Neuronal stem cell (in vitro differentiated cells): ENCODE measurements around the gene TOMM7.
A peak's percentile ranks its signal among the peaks of the same experiment; 100 is the strongest.

Source experiments
- DNase-seq: peaks from one replicate; pipeline ENCODE4 v3.0.0-alpha.2; 2013; ENCODE audit warnings: low spot score
- H2AFZ ChIP-seq: one replicate; pipeline ENCODE4 v1.6.1; 2013; ENCODE audit warnings: mild to moderate bottlenecking, low read length, inconsistent platforms
- H2AK5ac ChIP-seq: 2 replicates; pipeline ENCODE4 v1.6.1; 2013; ENCODE audit warnings: low read depth, mild to moderate bottlenecking, inconsistent platforms, low read length, moderate library complexity, mixed read lengths
- H2BK120ac ChIP-seq: 2 replicates; pipeline ENCODE4 v1.6.1; 2013; ENCODE audit warnings: low read depth, mild to moderate bottlenecking, inconsistent platforms, low read length, moderate library complexity, mixed read lengths
- H2BK12ac ChIP-seq: one replicate; pipeline ENCODE4 v1.6.1; 2013; ENCODE audit warnings: low read length, inconsistent platforms
- H2BK15ac ChIP-seq: 2 replicates; pipeline ENCODE4 v1.6.1; 2013; ENCODE audit warnings: mild to moderate bottlenecking, low read length, inconsistent platforms, mixed read lengths
- H2BK5ac ChIP-seq: one replicate; pipeline ENCODE4 v1.6.1; 2013; ENCODE audit warnings: inconsistent platforms, mild to moderate bottlenecking, low read length, moderate library complexity
- H3K14ac ChIP-seq: one replicate; pipeline ENCODE4 v1.6.1; 2013; ENCODE audit warnings: low read length, inconsistent platforms
- H3K18ac ChIP-seq: 2 replicates; pipeline ENCODE4 v1.6.1; 2013; ENCODE audit warnings: low read length, inconsistent platforms
- H3K23ac ChIP-seq: 2 replicates; pipeline ENCODE4 v1.6.1; 2013; ENCODE audit warnings: low read depth, mild to moderate bottlenecking, mixed read lengths, low read length, inconsistent platforms; ENCODE audit not compliant: poor library complexity
- H3K27ac ChIP-seq: replicated peaks from 3 replicates; pipeline ENCODE4 v1.5.1; 2013; ENCODE audit warnings: low read length, inconsistent platforms
- H3K27me3 ChIP-seq, 3 experiments: 2 replicates each; pipeline ENCODE4 v1.6.1; 2013; ENCODE audit warnings: low read length in 3 of 3, mild to moderate bottlenecking in 2 of 3, inconsistent platforms in 1 of 3, low read depth in 1 of 3, mixed read lengths in 1 of 3, moderate library complexity in 1 of 3; ENCODE audit not compliant: control insufficient read depth in 3 of 3, insufficient read depth in 3 of 3
- H3K36me3 ChIP-seq, 2 donors: replicated peaks in 1 of 2; 2 replicates each; pipeline ENCODE4 v1.6.1; 2013; ENCODE audit warnings: low read length in 2 of 2; ENCODE audit not compliant: control insufficient read depth in 2 of 2, insufficient read depth in 2 of 2
- H3K4ac ChIP-seq: 2 replicates; pipeline ENCODE4 v1.6.1; 2013; ENCODE audit warnings: inconsistent platforms, mild to moderate bottlenecking, low read length, moderate library complexity
- H3K4me1 ChIP-seq, 2 donors: 1 replicate in 1 of 2; 2 replicates in 1 of 2; pipeline ENCODE4 v1.6.1; 2013; ENCODE audit warnings: low read length in 2 of 2, low read depth in 1 of 2; ENCODE audit not compliant: control insufficient read depth in 2 of 2, insufficient read depth in 1 of 2
- H3K4me2 ChIP-seq: one replicate; pipeline ENCODE4 v1.6.1; 2013; ENCODE audit warnings: mild to moderate bottlenecking, low read length, inconsistent platforms; ENCODE audit not compliant: insufficient read depth, poor library complexity, severe bottlenecking
- H3K4me3 ChIP-seq, 2 donors: 2 replicates each; pipeline ENCODE4 v1.5.1; 2013; ENCODE audit warnings: low read length in 2 of 2, mild to moderate bottlenecking in 2 of 2, inconsistent platforms in 1 of 2, moderate library complexity in 1 of 2
- H3K79me1 ChIP-seq: one replicate; pipeline ENCODE4 v1.6.1; 2013; ENCODE audit warnings: low read depth, mild to moderate bottlenecking, inconsistent platforms, low read length, moderate library complexity
- H3K9ac ChIP-seq: one replicate; pipeline ENCODE4 v1.6.1; 2013; ENCODE audit warnings: mild to moderate bottlenecking, low read depth, low read length, inconsistent platforms; ENCODE audit not compliant: poor library complexity
- H3K9me3 ChIP-seq, 2 donors: replicated peaks in 1 of 2; 2 replicates each; pipeline versions ENCODE3 to v1.6.1; 2013; ENCODE audit warnings: low read length in 2 of 2, mild to moderate bottlenecking in 2 of 2, inconsistent platforms in 1 of 2, low read depth in 1 of 2, mixed read lengths in 1 of 2, moderate library complexity in 1 of 2; ENCODE audit not compliant: control insufficient read depth in 2 of 2, insufficient read depth in 1 of 2
- H4K8ac ChIP-seq: one replicate; pipeline ENCODE4 v1.6.1; 2013; ENCODE audit warnings: low read depth, mild to moderate bottlenecking, inconsistent platforms, low read length, moderate library complexity
- H4K91ac ChIP-seq: one replicate; pipeline ENCODE4 v1.6.1; 2013; ENCODE audit warnings: low read length, low read depth, mild to moderate bottlenecking, inconsistent platforms; ENCODE audit not compliant: poor library complexity
- WGBS, 2 donors: extraction: QIAGEN DNeasy Blood & Tissue Kit; methylation state at CpG; one replicate each; pipeline ENCODE4 v1.1.7; 2013; ENCODE audit warnings: missing lambda C conversion rate in 2 of 2, mixed read lengths in 1 of 2; ENCODE audit not compliant: insufficient read length in 2 of 2, insufficient replicate concordance in 1 of 2; ENCODE audit errors: extremely low coverage in 2 of 2; 5-methylcytosine and 5-hydroxymethylcytosine counted together
- small RNA-seq: library from polyadenylated mRNA; stranded (forward); fragments of <200 nt; extraction: miRNeasy Mini kit (QIAGEN cat#:217004); gene quantifications from one replicate; pipeline ENCODE3, GENCODE V24; 2013; ENCODE audit not compliant: insufficient read depth

TOMM7 gene

GRCh38 chr7:22771194-22771871 is 51.3 kb downstream of the TOMM7 start:
- no peak overlapping the region for H3K4me2 ChIP-seq
- H3K14ac ChIP-seq, result no peak overlapping the region
- DNase-seq, result no peak
- H2BK12ac ChIP-seq, result no peak overlapping the region
- H3K9me3 ChIP-seq, result no peaks in the 10 kb centered on the region
- H4K8ac ChIP-seq, result no peak overlapping the region
- H3K18ac ChIP-seq, result no peak overlapping the region
- H2BK15ac ChIP-seq, result no peak overlapping the region
- H4K91ac ChIP-seq, result no peak overlapping the region
- H3K4ac ChIP-seq, result no peak overlapping the region
- H3K36me3 ChIP-seq, result no peaks in the 10 kb centered on the region
- H2BK5ac ChIP-seq, result no peak overlapping the region
- no CpG with 5 or more reads among the region's 1 CpG for WGBS, 2 donors
- no peak overlapping the region for H2AFZ ChIP-seq
- no peaks in the 10 kb centered on the region for H3K4me1 ChIP-seq
- H3K27ac ChIP-seq, result no peak overlapping the region
- no peak overlapping the region for H3K23ac ChIP-seq
- no peak overlapping the region for H2AK5ac ChIP-seq
- H3K9ac ChIP-seq, result no peak overlapping the region
- H3K27me3 ChIP-seq, result no peaks in the 10 kb centered on the region
- no peak overlapping the region for H3K4me3 ChIP-seq
- no peaks in the 10 kb centered on the region for H3K79me1 ChIP-seq
- no peak overlapping the region for H2BK120ac ChIP-seq

GRCh38 chr7:22765609-22766008 is 57.0 kb downstream of the TOMM7 start:
- H3K14ac ChIP-seq, result no peak overlapping the region
- no CpG with 5 or more reads among the region's 4 CpGs for WGBS, 2 donors
- no peaks in the 10 kb centered on the region for H3K27me3 ChIP-seq
- H3K9ac ChIP-seq, result no peak overlapping the region
- H3K4me1 ChIP-seq, result no peaks in the 10 kb centered on the region
- no peak overlapping the region for H2AK5ac ChIP-seq
- H2AFZ ChIP-seq, result no peak overlapping the region
- no peak for DNase-seq
- H4K91ac ChIP-seq, result no peak overlapping the region
- no peak overlapping the region for H4K8ac ChIP-seq
- H3K4ac ChIP-seq, result no peak overlapping the region
- H3K36me3 ChIP-seq, result no peaks in the 10 kb centered on the region
- H3K23ac ChIP-seq, result no peak overlapping the region
- H2BK120ac ChIP-seq, result no peak overlapping the region
- no peaks in the 10 kb centered on the region for H3K9me3 ChIP-seq
- H3K4me2 ChIP-seq, result no peak overlapping the region
- H3K79me1 ChIP-seq, result no peaks in the 10 kb centered on the region
- no peak overlapping the region for H3K18ac ChIP-seq
- no peak overlapping the region for H3K4me3 ChIP-seq
- H2BK12ac ChIP-seq, result no peak overlapping the region
- H2BK15ac ChIP-seq, result no peak overlapping the region
- H3K27ac ChIP-seq, result no peak overlapping the region
- H2BK5ac ChIP-seq, result no peak overlapping the region

Small RNA genes within 50 kb of the gene (small RNA-seq; reads per million reads assigned to genes)
- 5,999 reads per million, percentile 100 among the genes with 10 or more reads in this experiment for gene SNORD93
